Right renal cortex interstitium (tissue), 3 donors: ENCODE measurements around the gene RXFP4. TPM values are rescaled to one million over a fixed set of nuclear protein-coding genes. Genes with fewer than 3 reads are reported as not detected.
"Not testable (repeated sequence)": the region's sequence is repeated elsewhere in the genome, so short reads cannot be mapped to it uniquely, and the experiment has no call there.

ENCODE experiments used
- DNase-seq, 3 donors: peaks; one replicate each; pipeline ENCODE4 v3.0.0-alpha.2; 2013; ENCODE audit warnings: low read depth in 3 of 3, low spot score in 2 of 3
- polyA plus RNA-seq, 3 donors: library from polyadenylated mRNA; unstranded; fragments of 120-200 nt; gene quantifications; one replicate each; pipeline ENCODE4 v1.2.1, GENCODE V29; 2013; ENCODE audit not compliant: insufficient read length in 3 of 3

RXFP4 gene
- polyA plus RNA-seq, 3 donors: 0.14 TPM; not detected in 2

DNA sequence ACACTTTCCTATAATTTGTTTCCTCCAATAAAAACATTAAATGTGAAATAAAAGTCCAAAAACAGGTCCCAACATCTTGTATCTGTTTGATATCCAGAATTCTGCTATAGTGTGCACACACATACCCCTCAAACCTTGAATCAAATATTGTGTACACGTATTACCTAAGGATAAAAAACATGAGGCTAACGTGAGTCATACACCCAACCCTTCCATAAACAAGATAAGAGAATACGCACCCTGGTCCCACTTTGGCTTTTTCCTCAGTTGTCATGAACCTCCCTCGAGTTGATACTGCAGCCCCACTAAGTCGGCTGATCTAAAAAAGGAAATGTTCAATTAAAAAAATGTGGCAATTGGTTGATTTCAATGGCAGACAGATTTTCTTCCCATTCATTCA, 12.4 kb upstream of the RXFP4 start:
- DNase-seq: no peak

DNA sequence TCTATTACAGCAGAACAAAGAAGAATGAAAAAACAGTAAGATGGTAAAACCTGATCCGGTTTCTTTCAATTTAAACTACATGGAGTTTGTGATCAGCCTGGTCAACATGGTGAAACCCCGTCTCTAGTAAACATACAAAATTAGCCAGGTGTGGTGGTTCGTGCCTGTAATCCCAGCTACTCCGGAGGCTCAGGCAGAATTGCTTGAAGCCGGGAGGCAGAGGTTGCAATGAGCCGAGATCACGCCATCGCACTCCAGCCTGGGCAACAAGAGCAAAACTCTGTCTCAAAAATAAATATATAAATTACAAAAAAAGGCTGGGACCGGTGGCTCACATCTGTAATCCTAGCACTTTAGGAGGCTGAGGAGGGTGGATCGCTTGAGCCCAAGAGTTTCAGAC, 10.7 kb upstream of the RXFP4 start:
- DNase-seq: not testable (repeated sequence)

DNA sequence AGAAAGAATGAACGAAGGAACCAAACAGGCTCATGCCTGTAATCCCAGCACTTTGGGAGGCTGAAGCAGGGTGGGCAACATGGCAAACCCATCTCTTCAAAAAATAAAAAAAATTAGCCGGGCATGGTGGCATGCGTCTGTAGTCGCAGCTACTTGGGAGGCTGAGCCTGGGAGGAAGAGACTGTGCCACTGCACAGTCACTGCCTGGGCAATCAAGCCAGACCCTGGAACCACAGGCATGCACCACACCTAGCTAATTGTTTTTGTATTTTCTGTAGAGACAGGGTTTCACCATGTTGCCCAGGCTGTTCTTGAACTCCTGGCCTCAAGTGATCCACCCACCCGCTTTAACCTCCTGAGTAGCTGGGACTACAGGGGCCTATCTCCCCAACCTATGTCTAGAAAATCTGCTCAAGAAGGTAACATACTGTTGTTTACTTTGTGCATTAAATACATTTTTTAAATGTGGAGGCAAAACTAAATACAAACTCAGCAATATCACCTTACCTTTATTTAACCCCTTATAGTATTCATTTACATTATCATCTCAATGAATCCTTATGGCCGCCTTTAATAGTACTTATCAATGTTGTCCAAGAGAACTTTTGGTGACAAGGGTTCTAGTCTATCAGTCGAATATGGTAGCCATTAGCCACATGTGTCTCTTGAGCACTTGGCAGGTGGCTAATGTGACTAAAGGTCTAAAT, 10.0 kb upstream of the RXFP4 start:
- DNase-seq: no peak

DNA sequence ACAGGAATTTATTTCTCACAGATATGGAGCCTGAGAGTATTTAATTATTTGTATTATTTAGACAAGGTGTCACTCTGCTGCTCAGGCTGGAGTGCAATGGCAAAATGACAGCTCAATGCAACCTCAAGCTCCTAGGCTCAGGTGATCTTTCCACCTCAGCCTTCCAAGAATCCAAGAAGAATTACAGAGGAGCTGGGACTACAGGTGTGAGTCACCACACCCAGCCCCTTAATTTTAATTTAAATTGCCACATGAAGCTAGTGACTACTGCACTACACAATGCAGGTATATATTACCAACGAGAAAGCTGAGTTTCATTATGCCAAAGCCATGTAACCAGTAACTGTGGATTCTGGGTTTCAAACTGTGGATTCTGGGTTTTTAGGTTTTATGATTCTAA, 9.4 kb upstream of the RXFP4 start:
- no peak for DNase-seq

DNA sequence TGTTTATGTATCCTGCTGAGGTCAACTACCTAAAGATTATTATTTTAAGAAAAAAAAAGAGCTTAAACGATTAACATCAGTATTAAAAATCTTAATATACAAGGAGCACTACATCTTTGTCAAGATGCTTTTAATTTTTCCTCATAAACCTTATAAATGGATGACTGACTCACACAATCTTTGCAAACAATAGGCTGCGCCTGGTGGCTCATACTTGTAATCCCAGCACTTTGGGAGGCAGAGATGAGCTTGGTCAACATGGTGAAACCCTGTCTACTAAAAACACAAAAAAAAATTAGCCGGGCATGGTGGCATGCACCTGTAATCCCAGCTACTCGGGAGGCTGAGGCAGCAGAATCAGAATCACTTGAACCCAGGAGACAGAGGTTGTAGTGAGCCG, 9.0 kb upstream of the RXFP4 start:
- DNase-seq: no peak

DNA sequence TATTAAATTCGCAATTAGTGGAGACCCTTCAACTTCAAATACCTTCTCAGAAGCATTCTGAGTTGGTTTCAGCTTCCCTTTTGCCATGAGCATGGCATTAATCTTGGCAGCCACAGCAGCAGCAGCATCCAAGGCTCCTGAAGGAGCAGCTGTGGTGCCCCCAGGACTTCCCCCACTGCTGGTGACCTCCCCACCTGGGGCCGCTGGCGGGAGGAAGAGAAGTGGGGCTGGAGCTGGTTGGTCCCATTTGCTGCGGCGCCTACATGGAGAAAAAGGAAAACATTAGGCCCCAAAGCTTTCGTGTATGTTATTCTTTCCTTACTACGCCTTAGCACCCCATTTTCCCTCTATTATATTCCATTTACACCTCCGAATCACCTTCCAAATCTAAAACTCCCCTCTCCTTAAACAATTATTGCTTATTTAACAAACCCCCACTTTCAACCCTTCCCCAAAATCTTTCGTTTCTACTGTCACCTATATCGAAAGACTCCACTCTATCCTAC, 7.8 kb upstream of the RXFP4 start:
- no peak for DNase-seq

DNA sequence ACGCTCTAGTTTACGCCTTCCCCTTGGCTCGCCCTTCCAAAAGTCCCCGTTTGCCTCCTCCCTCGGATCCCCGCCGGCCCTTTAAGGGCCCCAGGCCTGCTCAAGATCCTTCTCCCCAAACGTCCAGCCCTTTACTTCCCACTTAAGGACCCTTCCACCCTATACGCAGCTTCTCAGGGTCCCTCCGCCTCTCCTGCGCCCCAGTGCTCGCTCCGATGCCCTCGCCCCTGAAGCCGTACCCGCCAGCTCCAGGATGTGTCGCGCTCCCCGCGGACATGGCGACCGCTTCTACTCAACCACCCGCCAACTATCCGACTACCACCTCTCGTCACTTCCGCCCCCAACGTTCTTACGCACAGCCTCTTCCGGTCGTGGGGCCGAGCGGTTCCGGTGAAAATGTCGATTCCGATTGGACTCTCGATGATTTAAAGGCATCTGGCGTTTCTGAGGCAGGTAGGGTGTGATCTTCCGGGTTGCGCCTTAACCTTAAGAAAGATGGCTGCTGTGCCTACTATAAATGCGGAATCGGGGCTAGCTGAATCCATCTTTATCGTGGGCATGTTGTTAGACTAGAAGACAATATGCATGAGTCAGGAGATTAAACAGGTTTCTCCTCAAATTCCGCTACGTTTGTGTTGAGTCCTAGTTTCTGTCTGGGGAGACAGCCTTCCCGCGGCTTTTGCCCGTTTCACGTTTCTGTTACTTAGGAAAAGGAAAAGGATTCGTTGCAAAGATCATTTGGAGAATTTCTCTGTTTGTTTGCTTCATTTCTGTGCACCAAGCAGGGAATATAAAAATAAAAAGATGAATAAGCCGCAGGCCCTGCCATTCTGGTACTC, 7.1 kb upstream of the RXFP4 start, which contains the start of gene KHDC4:
Gene KHDC4, minus strand, starts transcription at position 317 of the 839 bp plus-strand sequence. Its CDS starts 40 bp downstream, at position 277.
- peak; percentile 93 to 99 (median 97) for DNase-seq

DNA sequence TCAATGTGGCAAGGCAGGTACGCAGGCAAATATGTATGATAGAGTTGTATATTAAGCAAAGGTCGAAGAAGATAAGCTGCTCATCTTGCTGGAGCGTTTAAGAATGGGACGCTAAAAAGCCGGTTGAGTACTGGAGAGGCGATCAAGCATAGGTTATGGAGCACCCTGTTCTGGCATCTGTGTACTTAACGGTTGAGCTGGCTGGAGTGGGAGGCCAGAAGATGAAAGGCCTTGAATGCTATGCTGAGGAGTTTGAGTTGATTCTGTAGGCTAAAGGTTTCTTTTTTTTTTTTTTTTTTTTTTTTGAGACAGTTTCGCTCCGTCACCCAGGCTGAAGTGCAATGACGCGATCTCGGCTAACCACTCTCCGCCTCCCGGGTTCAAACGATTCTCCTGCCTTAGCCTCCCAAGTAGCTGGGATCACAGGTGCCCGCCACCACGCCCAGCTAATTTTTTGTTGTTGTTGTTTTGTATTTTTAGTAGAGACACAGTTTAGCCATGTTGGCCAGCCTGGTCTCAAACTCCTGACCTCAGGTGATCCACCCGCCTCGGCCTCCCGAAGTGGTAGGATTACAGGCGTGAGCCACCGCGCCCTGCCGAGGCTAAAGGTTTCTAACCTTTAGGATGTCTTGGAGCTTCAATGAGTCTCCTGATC, 6.4 kb upstream of the RXFP4 start:
- no peak for DNase-seq

DNA sequence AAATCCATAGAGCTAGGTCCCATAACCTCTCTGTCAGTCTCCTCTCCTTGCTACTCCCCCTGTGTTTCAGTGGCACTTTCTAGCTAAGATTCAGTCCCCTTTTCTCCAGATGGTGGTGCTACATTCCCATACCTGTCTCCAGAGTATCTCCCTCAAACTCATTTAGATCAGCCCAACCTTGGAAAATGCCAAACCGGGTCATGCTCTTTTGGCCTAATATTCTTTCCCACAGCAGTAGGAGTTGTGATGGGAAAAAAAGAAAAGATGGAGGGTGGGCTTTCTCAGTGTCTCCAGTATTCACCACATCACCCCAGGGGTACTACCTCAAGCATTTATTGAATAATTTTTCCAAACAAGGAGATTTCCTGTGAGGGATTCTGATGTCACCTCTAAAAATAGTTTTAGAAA, 3.2 kb upstream of the RXFP4 start:
- DNase-seq: no peak

DNA sequence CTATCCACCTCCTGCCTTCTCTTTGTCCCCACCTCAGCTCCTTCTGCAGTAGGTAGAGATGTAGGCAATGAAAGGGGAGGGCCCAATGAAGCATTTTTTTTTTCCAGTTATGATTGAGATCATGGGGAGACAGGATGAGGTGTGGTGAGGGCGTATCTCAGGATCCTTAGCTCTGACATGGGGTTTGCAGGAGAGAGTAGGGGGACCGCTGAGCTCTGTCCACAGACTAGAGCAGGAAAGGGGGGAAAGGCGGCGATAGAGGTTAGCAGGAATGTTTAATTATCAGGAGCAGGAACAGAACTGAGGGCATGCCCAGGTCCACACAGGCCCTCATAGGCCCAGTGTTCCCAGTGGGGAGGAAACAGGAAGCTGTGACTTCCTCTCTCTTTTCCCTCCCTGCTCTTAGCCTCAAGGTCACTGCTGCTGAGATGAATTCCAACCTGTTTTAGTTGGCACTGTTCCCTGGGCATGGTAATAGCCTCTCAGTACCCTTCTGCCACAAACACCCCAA, 901 bp upstream of the RXFP4 start:
- no peak for DNase-seq

DNA sequence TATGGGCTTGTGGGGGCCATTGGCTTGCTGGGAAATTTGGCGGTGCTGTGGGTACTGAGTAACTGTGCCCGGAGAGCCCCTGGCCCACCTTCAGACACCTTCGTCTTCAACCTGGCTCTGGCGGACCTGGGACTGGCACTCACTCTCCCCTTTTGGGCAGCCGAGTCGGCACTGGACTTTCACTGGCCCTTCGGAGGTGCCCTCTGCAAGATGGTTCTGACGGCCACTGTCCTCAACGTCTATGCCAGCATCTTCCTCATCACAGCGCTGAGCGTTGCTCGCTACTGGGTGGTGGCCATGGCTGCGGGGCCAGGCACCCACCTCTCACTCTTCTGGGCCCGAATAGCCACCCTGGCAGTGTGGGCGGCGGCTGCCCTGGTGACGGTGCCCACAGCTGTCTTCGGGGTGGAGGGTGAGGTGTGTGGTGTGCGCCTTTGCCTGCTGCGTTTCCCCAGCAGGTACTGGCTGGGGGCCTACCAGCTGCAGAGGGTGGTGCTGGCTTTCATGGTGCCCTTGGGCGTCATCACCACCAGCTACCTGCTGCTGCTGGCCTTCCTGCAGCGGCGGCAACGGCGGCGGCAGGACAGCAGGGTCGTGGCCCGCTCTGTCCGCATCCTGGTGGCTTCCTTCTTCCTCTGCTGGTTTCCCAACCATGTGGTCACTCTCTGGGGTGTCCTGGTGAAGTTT, 550 bp downstream of the RXFP4 start:
- DNase-seq: no peak

DNA sequence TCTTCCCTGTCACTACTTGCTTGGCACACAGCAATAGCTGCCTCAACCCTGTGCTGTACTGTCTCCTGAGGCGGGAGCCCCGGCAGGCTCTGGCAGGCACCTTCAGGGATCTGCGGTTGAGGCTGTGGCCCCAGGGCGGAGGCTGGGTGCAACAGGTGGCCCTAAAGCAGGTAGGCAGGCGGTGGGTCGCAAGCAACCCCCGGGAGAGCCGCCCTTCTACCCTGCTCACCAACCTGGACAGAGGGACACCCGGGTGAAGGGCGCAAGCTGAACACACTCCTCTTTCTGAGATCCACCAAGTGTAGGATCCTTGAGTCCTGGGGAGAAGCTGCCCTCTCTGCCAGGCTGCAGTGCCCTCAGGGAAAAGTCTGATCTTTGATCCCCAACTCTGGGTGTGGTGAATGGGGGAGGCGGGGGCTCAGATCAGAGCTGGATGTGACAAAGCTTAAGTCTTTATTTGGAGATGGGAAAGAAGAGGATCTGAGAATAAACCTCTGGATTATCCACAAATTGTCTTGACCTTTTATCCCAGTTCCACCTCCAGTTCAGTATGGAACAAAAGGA, 1.2 kb downstream of the RXFP4 start:
- no peak for DNase-seq

DNA sequence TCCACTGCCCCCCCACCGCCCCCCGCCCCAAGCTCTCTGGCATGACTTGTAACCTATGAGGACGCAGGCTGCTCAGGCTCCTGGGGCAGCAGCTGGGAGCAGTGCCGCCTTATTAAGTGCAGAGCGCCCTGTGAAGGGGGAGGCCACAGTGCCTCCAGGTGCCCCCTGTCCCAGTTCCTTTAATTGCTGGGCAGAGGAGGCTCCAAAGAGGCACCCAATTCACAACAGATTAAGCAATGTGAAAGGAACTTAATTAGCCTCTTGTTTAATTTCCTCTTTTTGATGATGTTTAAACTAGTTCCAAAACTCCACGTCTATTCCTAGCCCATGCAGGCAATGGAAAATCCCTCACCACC, 3.0 kb downstream of the RXFP4 start:
- no peak for DNase-seq

DNA sequence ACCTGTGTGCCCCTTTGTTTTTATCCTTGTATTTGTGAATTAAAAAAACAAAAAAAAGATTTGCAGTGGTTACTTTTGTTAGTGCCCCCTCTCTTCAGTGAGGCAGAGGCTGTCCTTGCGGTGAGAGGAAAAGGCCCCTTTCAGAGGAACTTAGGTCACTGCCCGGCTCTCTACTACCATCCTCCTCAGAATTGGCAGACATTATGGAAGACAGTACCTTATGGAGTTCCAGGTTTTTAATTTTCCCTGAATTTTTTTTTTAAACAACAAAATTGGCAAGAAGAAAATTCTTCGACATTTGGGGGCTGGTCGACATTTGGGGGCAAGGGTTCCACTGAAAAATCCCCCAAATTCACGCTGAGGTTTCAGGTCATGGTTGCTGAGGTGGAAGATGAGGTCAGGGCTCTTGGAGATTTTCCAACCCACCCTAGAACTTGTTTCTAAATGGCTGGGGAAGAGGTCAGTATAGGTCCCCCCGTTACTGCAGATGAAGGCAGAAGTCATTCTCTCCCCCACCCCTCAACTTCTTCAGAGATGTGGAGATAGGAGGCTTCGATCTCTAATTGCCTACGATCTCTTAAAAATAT, 5.3 kb downstream of the RXFP4 start:
- DNase-seq: no peak

DNA sequence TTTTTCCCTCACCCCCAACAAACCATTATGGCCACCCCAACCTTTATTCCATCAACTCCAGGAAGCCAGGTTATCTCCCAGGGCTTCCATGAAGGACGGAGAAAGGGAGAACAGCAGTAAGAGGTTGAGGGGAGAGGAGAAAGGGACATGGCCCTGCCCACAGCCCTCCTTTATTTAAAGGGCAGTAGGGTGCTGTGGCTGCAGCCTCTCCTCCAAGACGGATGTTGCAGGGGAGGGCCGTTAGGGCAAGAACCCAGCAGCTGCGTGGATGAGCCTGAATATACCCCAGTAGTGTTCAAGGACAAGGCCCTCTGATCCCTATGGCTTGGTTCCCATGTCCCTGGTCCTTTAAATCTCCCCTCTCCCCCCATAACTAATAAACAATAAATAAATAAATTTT, 5.9 kb downstream of the RXFP4 start:
- no peak for DNase-seq

DNA sequence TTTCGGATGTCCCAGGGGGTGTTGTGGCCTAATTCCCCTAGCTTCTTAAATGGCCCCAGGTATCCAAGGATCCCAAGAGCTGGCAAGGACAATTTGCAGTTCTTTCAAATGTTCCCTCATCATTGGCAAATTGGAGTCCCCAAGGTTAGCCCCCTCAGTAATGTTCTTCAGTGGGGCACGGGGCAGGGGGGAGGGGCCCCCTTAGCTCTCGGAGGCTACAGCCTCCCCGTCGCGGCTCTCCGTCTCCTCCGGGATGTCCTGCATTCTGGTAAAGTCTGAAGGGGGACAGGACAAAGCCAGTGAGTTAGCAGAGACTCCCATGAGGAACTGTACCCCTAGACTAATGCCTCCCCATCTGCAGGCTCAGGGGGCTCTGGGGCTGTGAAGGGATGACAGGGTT, 6.3 kb downstream of the RXFP4 start:
- no peak for DNase-seq

DNA sequence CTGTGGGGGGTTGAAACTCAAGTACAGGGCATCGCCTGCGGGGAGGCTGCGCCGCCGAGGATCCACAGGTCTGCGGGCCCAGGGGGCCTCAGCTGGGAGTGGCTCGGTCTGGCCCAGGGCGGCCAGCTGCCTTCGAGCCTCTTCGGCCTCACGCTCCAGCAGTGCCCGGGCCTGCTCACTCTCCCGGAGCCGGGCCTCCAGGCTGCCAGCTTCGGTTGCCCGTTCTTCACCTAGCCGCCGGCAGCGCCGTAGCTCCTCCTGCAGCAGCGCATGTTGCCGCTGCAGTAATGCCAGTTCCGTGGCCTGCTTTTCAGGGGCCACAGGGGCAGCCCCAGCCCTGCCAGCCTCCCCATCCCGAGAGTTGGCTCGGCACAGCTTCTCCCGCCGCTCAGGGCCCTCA, 9.4 kb downstream of the RXFP4 start:
- DNase-seq: no peak

DNA sequence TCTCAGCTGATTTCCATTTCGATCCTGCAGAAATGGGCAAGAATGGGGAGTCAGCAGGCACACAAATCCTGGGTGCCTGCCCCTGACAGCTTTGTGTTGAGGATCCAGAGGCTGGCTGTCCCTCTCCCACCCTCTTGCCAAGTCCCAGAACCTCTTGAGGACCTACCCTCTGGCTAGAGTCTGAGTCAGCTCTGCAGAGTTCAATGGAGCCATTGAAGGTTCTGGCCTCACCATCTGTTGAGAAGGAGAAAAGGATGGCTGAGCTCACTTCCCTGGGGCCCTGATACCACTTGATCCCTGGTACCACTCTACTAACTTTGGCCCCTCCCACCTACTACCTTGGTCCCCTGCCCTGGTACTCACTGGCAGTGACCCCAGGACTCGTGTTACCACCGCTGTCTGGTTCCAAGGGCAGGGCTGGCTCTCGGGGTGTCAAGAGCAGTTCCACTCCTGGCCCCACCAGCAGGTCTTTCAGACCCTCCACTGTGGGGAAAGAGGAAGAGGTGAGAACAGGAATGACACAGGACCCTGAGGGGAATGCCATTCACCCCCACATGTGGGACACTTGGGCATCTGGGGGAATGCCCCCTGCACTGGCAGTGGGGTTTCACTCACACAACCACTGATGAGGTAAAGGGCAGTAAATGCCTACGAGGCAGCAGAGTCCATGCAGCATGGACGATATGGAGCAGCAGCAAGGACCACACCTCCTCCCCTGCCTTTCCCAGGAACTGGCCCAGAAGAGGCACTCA, 10.5 kb downstream of the RXFP4 start:
- no peak for DNase-seq

DNA sequence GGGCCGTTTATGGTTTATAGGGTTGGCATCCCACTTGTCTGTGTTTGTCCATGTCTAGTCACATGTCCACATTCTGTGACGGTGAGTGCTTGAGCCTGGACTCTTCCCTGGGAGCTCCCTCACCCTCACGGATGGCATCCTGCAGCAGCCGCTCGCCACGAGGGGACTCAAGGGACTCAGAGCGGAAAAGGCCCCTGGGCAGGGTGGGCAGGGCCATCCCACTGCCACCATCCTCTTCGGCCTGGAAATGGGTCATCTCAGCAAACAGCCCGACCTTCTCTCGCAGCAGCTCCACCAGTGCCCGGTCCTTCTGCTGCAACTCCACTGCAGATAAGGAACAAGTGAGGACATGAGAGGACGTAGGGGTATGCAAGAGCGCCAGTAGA, 11.1 kb downstream of the RXFP4 start:
- DNase-seq: no peak
